ENCODE measurements around the gene ACSL4.
"Not testable (repeated sequence)": the region's sequence is repeated elsewhere in the genome, so short reads cannot be mapped to it uniquely, and the experiment has no call there.

ACSL4 gene

GRCh38 chrX:109679820-109680219, 53.2 kb downstream of the ACSL4 start:
- DNase-seq (ENCODE audit: low read depth) = no peak
- no peak overlapping the region for H3K4me3 ChIP-seq (ENCODE audit: low read length)
- TF ChIP-seq, protein P1, sequence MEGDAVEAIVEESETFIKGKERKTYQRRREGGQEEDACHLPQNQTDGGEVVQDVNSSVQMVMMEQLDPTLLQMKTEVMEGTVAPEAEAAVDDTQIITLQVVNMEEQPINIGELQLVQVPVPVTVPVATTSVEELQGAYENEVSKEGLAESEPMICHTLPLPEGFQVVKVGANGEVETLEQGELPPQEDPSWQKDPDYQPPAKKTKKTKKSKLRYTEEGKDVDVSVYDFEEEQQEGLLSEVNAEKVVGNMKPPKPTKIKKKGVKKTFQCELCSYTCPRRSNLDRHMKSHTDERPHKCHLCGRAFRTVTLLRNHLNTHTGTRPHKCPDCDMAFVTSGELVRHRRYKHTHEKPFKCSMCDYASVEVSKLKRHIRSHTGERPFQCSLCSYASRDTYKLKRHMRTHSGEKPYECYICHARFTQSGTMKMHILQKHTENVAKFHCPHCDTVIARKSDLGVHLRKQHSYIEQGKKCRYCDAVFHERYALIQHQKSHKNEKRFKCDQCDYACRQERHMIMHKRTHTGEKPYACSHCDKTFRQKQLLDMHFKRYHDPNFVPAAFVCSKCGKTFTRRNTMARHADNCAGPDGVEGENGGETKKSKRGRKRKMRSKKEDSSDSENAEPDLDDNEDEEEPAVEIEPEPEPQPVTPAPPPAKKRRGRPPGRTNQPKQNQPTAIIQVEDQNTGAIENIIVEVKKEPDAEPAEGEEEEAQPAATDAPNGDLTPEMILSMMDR (conservative IDR thresholded peaks at IDR 0.05; ENCODE audit: low read depth, low read length) = no peak

DNA sequence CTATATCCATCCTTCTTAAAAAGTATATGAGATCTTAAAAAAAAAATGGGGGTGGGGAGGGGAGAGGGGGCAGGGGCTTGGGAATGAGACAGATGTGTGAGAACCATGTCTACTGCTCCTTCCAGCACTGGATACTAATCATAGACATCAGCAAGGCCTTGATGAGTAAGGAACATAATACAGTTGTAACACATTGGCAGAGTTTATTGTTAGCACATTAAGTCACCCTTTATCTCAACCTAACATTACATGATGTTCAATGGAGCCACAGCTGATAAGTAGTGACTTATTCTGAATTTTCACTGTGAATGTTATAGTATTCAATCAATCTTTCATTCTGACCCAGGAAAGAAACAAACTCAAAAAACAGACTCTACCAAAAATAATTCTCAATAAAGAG, 60.8 kb downstream of the ACSL4 start:
- DNase-seq (ENCODE audit: low read depth) = no peak
- TF ChIP-seq, protein P1 (conservative IDR thresholded peaks at IDR 0.05; ENCODE audit: low read depth, low read length) = no peak
- H3K4me3 ChIP-seq (ENCODE audit: low read length) = no peak overlapping the region

GRCh38 chrX:109671170-109671569, 61.9 kb downstream of the ACSL4 start:
- not testable (repeated sequence) for DNase-seq (ENCODE audit: low read depth); H3K4me3 ChIP-seq (ENCODE audit: low read length)

DNA sequence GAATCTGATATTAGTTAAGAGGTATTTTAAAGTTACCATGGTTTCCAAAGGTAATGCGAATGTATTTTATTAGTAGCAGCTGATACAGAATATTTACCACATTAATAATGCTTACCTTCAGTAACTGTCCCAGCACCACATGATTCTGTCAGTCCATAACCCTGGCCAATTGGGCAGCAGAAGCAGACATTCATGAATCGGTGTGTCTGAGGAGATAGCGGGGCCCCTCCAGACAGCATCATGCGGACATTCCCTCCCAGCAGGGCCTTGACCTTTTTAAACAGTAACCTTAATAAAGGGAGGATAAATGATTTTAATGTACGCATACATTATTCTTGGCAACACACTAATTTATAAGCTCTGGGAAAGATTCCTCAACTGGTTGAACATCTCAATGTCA, 65.1 kb downstream of the ACSL4 start:
- TF ChIP-seq, protein P1 (conservative IDR thresholded peaks at IDR 0.05; ENCODE audit: low read depth, low read length) = no peak
- no peak overlapping the region for H3K4me3 ChIP-seq (ENCODE audit: low read length)
- no peak for DNase-seq (ENCODE audit: low read depth)

- TF ChIP-seq, protein P1 (conservative IDR thresholded peaks at IDR 0.05; ENCODE audit: low read depth, low read length) = no peak
- H3K4me3 ChIP-seq (ENCODE audit: low read length) = no peak overlapping the region
- no peak for DNase-seq (ENCODE audit: low read depth)
Measured at GRCh38 chrX:109660435-109661143, 72.5 kb downstream of the ACSL4 start.

DNA sequence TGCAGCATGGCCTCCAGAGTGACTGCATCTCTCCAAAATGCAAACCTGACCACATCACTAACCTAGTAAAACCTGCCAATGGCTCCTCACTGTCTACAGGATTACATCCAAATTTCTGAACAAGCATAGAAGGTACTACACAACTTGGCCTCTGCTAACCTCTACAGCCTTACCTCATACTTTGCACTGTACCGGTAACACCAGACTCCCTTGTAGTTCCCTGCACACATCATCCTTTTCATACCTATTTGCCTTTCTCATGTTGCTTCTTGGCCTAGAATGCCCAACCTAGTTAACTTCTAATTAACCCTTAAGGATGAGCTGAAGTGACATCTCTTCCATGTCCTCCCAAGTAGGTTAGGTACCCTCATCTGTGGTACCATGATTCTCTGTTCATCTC, 74.7 kb downstream of the ACSL4 start:
- TF ChIP-seq, protein P1 (conservative IDR thresholded peaks at IDR 0.05; ENCODE audit: low read depth, low read length) = no peak
- H3K4me3 ChIP-seq (ENCODE audit: low read length) = no peak overlapping the region
- no peak for DNase-seq (ENCODE audit: low read depth)

GRCh38 chrX:109657364-109657763, 75.7 kb downstream of the ACSL4 start:
- not testable (repeated sequence) for DNase-seq (ENCODE audit: low read depth); H3K4me3 ChIP-seq (ENCODE audit: low read length)

- TF ChIP-seq, protein P1 (conservative IDR thresholded peaks at IDR 0.05; ENCODE audit: low read depth, low read length) = no peak
- DNase-seq (ENCODE audit: low read depth) = no peak
Measured at GRCh38 chrX:109656774-109657173, 76.3 kb downstream of the ACSL4 start.

More at GRCh38 chrX:109656774-109657173, 76.3 kb downstream of the ACSL4 start:
- no peak overlapping the region for H3K4me3 ChIP-seq (ENCODE audit: low read length)
